Neural cell (in vitro differentiated cells): ENCODE measurements around the gene CRTAC1.

ENCODE experiments used
- EP300 ChIP-seq: fragments of 450-650 bp; conservative IDR thresholded peaks from 2 replicates; pipeline ENCODE4 v1.6.1; 2014; ENCODE audit warnings: antibody characterized with exemption, mild to moderate bottlenecking, moderate library complexity; ENCODE audit not compliant: poor library complexity, severe bottlenecking
- EZH2 ChIP-seq: fragments of 200-600, 300-800 bp; shearing (Covaris generic), sonication (generic); IDR thresholded peaks from 2 replicates; pipeline ENCODE4 v1.6.1; 2014; ENCODE audit warnings: antibody characterized with exemption, low read length, borderline replicate concordance, mild to moderate bottlenecking; ENCODE audit not compliant: insufficient read depth, poor library complexity, severe bottlenecking
- POLR2AphosphoS5 ChIP-seq: IDR thresholded peaks from 2 replicates; pipeline ENCODE4 v1.6.1; 2012
- REST ChIP-seq: IDR thresholded peaks from 2 replicates; pipeline ENCODE4 v1.6.1; 2012; ENCODE audit warnings: borderline replicate concordance
- TF ChIP-seq, protein P1 (sequence below): fragments of 450-650 bp; IDR thresholded peaks from 2 replicates; pipeline ENCODE4 v1.5.1; 2014; ENCODE audit warnings: antibody characterized with exemption, mild to moderate bottlenecking, moderate library complexity; ENCODE audit not compliant: poor library complexity, severe bottlenecking

- TF ChIP-seq, protein P1, sequence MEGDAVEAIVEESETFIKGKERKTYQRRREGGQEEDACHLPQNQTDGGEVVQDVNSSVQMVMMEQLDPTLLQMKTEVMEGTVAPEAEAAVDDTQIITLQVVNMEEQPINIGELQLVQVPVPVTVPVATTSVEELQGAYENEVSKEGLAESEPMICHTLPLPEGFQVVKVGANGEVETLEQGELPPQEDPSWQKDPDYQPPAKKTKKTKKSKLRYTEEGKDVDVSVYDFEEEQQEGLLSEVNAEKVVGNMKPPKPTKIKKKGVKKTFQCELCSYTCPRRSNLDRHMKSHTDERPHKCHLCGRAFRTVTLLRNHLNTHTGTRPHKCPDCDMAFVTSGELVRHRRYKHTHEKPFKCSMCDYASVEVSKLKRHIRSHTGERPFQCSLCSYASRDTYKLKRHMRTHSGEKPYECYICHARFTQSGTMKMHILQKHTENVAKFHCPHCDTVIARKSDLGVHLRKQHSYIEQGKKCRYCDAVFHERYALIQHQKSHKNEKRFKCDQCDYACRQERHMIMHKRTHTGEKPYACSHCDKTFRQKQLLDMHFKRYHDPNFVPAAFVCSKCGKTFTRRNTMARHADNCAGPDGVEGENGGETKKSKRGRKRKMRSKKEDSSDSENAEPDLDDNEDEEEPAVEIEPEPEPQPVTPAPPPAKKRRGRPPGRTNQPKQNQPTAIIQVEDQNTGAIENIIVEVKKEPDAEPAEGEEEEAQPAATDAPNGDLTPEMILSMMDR, result no peak
- TF ChIP-seq POLR2AphosphoS5, result no peak
- TF ChIP-seq REST, result no peak
- no peak for TF ChIP-seq EZH2
- TF ChIP-seq EP300, result no peak
These were observed 205.2 kb downstream of the CRTAC1 start for GRCh38 chr10:97825020-97825760.
